Coronary artery (tissue), 2 donors: Measurements from ENCODE around the gene PNLIPRP1.

Experiments
- DNase-seq: peaks from one replicate; pipeline ENCODE4 v3.0.0-alpha.2; 2017; ENCODE audit warnings: low spot score
- H3K27ac ChIP-seq, 2 donors: fragments of 200-600 bp; sonication (generic); one replicate each; pipeline ENCODE4 v1.5.1; 2016 to 2019
- H3K4me3 ChIP-seq: fragments of 200-600 bp; sonication (generic); 2 replicates; pipeline ENCODE4 v1.5.1; 2016; ENCODE audit warnings: mild to moderate bottlenecking, moderate library complexity
- TF ChIP-seq, protein P1 (sequence below): fragments of 200-600 bp; sonication (generic); IDR thresholded peaks from one replicate; pipeline ENCODE4 v1.5.1; 2019; ENCODE audit warnings: antibody characterized with exemption

The PNLIPRP1 gene

GRCh38 chr10:116598329-116598728, 7.6 kb downstream of the PNLIPRP1 start:
- TF ChIP-seq, protein P1, sequence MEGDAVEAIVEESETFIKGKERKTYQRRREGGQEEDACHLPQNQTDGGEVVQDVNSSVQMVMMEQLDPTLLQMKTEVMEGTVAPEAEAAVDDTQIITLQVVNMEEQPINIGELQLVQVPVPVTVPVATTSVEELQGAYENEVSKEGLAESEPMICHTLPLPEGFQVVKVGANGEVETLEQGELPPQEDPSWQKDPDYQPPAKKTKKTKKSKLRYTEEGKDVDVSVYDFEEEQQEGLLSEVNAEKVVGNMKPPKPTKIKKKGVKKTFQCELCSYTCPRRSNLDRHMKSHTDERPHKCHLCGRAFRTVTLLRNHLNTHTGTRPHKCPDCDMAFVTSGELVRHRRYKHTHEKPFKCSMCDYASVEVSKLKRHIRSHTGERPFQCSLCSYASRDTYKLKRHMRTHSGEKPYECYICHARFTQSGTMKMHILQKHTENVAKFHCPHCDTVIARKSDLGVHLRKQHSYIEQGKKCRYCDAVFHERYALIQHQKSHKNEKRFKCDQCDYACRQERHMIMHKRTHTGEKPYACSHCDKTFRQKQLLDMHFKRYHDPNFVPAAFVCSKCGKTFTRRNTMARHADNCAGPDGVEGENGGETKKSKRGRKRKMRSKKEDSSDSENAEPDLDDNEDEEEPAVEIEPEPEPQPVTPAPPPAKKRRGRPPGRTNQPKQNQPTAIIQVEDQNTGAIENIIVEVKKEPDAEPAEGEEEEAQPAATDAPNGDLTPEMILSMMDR = no peak
- Histone ChIP-seq H3K27ac (no peak overlapping the region), H3K4me3 (no peak overlapping the region)
- no peak for DNase-seq

GRCh38 chr10:116599991-116600390, 9.2 kb downstream of the PNLIPRP1 start:
- no peak overlapping the region for H3K4me3 ChIP-seq
- TF ChIP-seq, protein P1 = no peak
- H3K27ac ChIP-seq = no peak overlapping the region
- no peak for DNase-seq

DNA sequence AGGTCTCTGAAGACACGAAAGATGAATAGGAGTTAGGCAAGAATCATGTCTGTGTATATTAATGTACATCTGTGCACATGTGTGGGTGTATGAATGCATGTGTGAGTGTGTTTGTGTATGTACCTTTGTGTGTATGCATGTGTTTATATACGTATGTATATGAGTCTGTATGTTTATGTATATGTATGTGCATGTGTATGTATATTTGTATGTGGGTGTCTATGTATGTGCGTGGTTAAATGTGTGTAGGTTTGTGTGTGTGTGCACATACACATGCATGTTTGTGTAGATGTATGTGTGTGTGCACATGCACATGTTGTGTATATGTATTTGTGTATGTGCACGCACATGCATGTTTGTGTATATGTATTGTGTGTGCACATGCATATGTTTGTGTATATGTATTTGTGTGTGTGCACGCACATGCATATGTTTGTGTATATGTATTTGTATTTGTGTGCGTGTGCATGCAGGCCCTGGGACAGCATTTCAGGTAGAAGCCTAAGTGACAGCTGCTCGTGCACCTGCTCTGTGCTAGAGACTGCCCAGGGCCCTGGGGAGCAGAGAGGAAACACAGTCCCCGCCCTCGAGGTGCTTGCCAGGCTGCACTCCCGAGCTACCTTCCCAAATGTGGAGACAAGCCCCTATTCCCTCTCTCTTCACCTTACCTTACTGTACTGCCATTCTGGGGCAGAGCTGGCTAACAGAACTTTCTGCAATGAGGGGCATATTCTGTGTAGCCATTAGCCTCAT, 12.1 kb downstream of the PNLIPRP1 start:
- TF ChIP-seq, protein P1 = no peak
- H3K4me3 ChIP-seq = no peak overlapping the region
- no peak overlapping the region for H3K27ac ChIP-seq
- DNase-seq = no peak

- TF ChIP-seq, protein P1 = no peak
- Histone ChIP-seq H3K27ac (no peak overlapping the region), H3K4me3 (no peak overlapping the region)
- DNase-seq = no peak
Measured at GRCh38 chr10:116606061-116606483, 15.3 kb downstream of the PNLIPRP1 start.

DNA sequence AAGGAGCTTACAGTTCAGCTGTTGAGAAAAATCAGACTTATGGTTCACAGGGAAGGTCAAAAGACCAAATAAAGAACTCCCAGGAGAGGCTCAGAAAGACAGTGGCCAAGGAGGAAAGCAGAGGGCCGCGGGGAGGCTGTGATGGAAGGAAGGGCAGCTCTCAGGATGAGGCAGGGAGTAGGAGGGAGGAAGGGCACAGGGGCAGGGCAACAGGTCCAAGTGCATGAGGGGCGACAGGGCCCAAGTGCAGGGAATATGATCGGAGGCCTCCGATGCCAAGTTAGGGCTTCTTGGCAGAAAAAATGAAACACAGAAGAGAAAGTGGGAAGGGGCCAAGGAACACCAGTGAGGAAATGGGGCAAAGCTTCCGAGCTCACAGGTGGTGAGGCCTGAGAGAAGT, 16.6 kb downstream of the PNLIPRP1 start:
- DNase-seq = no peak
- no peak overlapping the region for H3K27ac ChIP-seq
- TF ChIP-seq, protein P1 = no peak
- H3K4me3 ChIP-seq = no peak overlapping the region

DNA sequence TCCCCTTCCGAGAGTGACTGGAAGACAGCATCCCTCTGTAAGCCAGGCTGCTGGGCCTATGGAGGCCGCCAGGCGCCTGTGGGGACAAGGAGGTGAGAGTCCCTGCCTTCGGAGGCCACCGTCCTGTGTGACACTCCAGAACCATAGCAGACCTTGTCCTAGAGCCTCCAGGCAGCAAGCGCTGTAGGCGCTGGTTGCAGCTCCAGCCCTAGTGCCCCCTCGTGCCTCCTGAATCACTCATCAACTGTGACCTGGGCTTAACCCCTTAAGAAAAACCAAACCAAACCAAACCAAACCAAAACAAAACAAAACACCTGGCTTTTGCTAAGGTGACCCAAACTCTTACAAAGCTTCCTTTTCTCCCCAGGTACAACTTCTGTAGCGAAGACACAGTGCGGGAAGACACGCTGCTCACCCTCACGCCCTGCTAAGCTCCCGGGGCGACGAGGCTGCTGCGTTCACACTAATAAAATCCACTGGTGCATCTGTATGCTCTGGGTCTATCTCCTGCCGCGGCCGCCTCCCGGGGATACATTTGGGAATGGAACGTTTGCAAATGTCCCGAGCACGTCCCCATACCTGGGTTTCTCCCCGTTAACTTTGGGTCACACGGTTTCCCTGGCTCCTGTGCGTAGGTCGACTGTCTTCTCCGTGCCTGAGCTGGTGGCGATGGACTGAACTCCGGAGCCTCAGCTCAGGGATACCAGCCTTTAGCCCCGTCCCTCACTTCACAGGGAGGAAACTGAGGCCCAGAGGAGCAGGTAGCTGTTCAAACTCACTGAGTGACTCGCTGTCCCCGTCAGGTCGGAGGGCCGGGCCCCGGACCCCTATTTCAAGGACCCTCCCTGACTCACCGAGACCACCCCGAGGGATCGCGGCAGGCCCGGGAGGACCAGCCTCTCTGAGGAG, 18.2 kb downstream of the PNLIPRP1 start:
- Histone ChIP-seq H3K27ac (no peak overlapping the region), H3K4me3 (peak overlapping the region; percentile 34)
- no peak for DNase-seq
- TF ChIP-seq, protein P1 = no peak
